Glomerular visceral epithelial cell (primary cell): ENCODE data around the gene TBC1D8.
"Not testable (repeated sequence)": the region's sequence is repeated elsewhere in the genome, so short reads cannot be mapped to it uniquely, and the experiment has no call there.

ENCODE experiments used
- DNase-seq: peaks from one replicate; pipeline ENCODE4 v3.0.0-alpha.2; 2016; ENCODE audit errors: extremely low spot score

Gene TBC1D8

GRCh38 chr2:101151146-101151858 lies at the start of gene TBC1D8:
TSS of gene TBC1D8 (minus strand) at chr2:101151382. CDS start at chr2:101151253, 129 bp downstream.
- DNase-seq, result peak; percentile 93

GRCh38 chr2:101200676-101201075 lies 49.5 kb upstream of the TBC1D8 start:
- no peak for DNase-seq

- no peak for DNase-seq
Measured at GRCh38 chr2:101199251-101199791, 48.1 kb upstream of the TBC1D8 start.

- DNase-seq, result no peak
Measured at GRCh38 chr2:101197814-101198213, 46.6 kb upstream of the TBC1D8 start.

GRCh38 chr2:101197215-101197745 lies 46.1 kb upstream of the TBC1D8 start:
- DNase-seq, result peak; percentile 48

- no peak for DNase-seq
Measured at GRCh38 chr2:101195871-101196661, 44.9 kb upstream of the TBC1D8 start.

GRCh38 chr2:101193033-101193626 lies 41.9 kb upstream of the TBC1D8 start:
- DNase-seq, result no peak

GRCh38 chr2:101190747-101191516 lies 39.8 kb upstream of the TBC1D8 start:
- no peak for DNase-seq

GRCh38 chr2:101188683-101189405 lies 37.7 kb upstream of the TBC1D8 start:
- peak; percentile 45 for DNase-seq

GRCh38 chr2:101187131-101187530 lies 35.9 kb upstream of the TBC1D8 start:
- DNase-seq, result no peak

- DNase-seq, result no peak
Measured at GRCh38 chr2:101185656-101186055, 34.5 kb upstream of the TBC1D8 start.

GRCh38 chr2:101185085-101185484 lies 33.9 kb upstream of the TBC1D8 start:
- no peak for DNase-seq

- no peak for DNase-seq
Measured at GRCh38 chr2:101179982-101180381, 28.8 kb upstream of the TBC1D8 start.

GRCh38 chr2:101176803-101177202 lies 25.6 kb upstream of the TBC1D8 start:
- no peak for DNase-seq

GRCh38 chr2:101175991-101176390 lies 24.8 kb upstream of the TBC1D8 start:
- peak; percentile 55 for DNase-seq

GRCh38 chr2:101173707-101174295 lies 22.6 kb upstream of the TBC1D8 start:
- no peak for DNase-seq

GRCh38 chr2:101169822-101170221 lies 18.6 kb upstream of the TBC1D8 start:
- not testable (repeated sequence) for DNase-seq

- DNase-seq, result no peak
Measured at GRCh38 chr2:101168706-101169105, 17.5 kb upstream of the TBC1D8 start.

- DNase-seq, result not testable (repeated sequence)
Measured at GRCh38 chr2:101167532-101167931, 16.4 kb upstream of the TBC1D8 start.

- DNase-seq, result no peak
Measured at GRCh38 chr2:101164021-101164420, 12.8 kb upstream of the TBC1D8 start.
